GM21576 (cell line): ENCODE measurements around the gene MRPL21.
"Not testable (repeated sequence)": the region's sequence is repeated elsewhere in the genome, so short reads cannot be mapped to it uniquely, and the experiment has no call there.

Source experiments
- ATAC-seq: cut with Tn5 transposase; IDR thresholded peaks from one replicate; pipeline ENCODE4 v1.9.1; 2021; ENCODE audit warnings: mild to moderate bottlenecking, moderate library complexity; ENCODE audit not compliant: unreplicated experiment

Gene MRPL21

DNA sequence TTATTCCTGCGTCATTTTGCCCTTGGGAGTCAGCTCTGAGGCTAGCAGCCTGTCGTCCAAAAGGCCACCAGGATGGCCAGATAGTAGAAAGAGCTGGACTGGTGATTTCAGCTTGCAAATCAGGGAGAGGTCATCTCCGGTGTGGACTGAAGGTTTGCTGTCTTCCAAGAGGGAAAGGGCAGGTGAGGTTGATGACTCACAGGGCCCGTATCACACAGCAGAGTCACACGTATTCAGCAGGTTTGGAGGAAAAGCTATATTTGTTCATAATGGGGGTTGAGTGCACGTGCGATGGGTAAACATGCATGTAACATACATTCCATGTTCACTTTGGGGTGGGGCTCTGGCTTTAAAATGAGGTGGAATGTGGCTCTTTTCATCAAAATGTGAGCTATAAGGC lies 25.6 kb downstream of the MRPL21 start:
- no peak for ATAC-seq

DNA sequence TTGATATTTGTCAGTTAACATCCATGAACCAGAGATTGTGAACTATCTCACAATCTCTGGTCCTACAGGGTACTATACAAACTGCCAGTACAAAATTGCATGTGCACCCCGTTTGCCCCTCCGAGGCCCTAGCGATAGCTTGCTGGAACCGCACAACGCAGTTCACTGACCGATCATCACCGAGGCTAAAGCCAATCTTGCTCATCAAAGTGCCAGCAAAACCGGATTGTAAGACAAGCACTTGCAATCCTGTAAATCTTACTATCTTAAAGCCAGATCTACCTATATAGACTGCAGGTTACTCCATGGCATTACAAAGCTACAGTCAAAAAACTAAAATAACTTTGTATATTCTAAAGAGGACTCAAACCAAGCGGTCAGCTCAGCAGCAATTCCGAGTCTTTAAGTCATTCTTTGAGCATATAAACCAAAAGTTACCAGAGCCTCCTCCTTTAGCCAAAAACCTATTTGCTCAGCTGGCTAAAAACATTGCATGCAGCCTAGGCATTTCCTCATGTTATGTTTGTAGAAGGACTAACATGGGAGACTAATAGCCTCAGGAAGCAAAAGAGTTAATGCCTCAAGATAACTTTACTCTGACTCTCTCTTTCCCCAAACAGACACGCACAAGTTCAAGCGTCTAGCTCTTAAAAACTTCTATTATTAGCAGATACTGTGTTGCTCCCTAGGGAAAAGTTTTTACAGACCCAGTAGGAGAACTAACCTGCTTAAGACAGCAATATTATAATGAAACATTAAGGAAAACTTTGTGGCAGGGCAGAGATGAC lies 31.2 kb downstream of the MRPL21 start:
- no peak for ATAC-seq

DNA sequence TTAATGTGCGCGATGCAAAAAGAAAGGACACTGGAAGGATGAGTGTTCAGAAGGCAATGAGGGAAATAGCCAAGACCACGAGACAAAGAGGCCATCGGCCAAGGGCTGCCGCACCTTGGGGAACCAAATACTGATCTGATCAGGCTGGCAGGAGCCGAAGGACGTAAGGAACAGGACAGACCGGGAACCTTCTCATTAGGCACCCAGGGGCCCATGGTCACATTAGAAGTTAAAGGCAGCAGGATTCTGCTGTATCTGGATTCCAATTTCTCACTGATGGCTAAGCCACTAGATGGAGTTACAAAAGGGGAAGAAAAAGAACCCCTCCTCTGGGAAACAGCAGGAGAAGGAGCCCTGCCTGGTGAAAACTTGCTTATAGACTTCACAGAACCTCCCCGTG lies 33.2 kb downstream of the MRPL21 start:
- no peak for ATAC-seq

DNA sequence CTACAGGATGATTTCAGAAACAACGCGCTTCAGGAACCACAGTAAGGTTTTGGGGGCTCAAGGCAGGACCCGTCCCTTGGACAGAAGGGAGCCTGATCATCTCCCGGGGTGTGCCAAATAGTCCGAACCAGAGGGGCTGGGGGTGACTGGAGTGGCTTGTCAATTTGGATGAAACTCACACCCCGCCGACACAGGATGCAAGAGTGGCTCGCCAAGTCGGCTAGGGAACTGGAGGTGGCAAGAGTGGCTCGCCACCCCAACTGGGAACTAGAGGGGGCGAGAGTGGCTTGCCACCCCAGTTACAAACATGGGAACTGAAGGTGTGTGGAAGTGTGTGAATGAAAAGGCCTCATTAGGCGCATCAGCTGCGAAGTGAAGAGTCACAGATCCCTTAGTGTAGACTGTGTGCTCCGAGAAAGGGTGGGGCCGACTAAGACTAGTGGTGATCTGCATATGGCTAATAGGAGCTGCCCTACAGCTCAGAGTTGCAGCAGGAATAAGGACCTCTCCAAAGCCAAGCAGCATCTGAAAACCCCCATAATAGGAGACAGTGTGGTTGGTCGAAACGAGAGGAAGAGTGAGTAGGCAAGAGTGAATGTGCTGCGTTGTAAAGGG lies 35.3 kb downstream of the MRPL21 start:
- no peak for ATAC-seq

DNA sequence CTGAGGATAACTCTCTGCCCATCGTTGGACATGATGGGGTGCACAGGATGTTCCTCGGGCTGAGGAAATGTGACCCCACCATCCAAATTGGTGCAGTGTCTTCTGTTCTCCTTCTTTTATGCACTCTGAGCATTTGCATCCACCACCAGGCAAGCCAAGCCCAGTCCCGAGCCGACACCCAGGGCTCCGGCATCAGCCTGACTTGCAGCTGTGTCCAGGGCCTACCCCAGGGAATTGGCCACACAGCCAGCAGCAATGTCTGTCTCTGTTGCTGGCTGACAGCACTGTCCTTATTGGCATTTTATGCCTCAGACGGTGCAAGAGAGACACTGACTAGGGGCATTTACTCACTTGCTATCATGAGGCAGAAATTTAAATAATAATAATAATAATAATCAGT lies 36.6 kb downstream of the MRPL21 start:
- no peak for ATAC-seq

DNA sequence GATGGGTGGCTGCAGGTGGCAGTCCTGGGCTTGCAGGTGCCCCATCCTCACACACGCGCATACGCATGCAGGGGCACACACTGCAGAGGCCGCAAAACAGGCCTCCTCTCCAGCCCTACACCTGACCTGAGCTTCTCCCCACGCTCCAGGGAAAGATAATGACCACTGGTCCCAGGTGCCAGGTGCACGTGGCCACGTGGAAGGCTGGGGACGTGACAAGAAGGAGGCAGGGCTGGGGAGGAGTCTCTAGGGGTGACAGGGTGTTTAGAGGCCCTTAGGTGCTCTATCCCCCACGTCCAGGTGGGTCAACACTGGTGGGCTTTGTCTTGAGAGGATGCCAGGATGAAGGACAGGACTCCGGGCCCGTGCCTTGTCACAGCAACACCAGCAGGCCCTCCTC lies 38.4 kb downstream of the MRPL21 start:
- no peak for ATAC-seq

DNA sequence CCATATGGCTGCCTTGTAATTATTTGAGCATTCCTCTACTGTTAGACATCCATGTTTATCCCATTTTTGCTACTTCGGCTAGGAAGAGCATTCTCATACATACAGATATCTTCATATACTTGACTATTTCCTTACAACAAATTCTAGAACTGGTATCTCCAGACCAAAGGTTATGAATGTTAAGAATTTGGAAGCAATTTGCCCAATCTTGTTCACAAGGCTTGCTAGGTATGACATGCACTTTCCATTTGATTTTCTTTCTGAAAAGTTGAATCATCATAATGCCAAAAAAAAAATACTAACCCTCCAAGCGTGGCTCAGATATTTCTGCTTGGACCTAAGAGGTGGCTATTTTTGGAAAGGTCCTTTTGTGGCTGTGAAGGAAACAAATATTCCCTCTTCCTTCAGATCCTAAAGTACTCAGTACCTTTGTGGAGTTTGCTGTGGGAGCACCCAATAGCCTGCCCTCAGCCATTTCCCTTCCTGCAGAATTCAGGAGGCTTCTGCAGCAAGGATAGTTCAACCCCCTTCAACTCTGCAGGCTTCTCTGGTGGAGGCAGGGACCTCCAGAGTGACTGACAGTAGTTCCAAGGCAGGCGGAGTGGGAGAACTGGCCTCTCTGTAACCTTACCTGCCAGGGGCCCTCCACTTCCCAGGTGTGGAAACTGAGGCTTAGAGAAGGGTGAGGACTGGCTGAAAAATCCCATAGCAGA lies 39.9 kb downstream of the MRPL21 start:
- no peak for ATAC-seq

DNA sequence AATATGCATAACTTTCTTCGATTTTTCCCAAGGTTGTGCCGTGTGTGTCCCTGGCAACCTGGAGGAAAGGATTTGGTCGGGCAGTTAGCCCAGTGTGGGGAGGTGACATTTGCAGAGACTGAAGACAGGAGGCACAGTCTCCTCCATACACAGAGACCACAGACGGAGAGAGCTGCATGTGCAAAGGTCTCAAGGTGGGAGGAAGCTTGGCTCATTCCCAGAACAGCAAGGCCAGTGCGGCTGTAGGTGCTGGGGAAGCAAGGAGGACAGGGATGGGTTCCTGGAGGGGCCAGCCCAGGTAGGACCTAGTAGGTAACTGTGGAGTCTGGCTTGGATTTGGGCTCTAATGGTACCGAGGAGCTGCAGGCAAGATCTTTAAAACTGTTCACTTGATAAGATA lies 41.2 kb downstream of the MRPL21 start:
- no peak for ATAC-seq

DNA sequence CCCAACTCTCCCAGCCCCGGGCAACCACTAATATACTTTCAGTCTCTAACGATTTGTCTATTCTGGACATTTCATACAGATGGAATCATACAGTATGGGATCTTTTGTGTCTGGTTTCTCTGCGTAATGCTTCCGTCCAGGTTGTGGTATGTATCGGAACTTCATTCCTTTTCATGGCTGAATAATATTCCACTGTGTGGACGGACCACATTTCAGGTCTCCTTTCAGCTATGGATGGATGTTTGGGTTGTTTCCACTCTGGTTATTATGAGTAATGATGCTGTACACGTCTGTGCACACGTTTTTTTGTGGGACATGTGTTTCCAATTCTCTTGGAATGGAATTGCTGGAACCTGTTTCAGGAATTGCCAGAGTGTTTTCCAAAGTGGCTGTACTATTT lies 44.5 kb downstream of the MRPL21 start:
- ATAC-seq, result no peak

DNA sequence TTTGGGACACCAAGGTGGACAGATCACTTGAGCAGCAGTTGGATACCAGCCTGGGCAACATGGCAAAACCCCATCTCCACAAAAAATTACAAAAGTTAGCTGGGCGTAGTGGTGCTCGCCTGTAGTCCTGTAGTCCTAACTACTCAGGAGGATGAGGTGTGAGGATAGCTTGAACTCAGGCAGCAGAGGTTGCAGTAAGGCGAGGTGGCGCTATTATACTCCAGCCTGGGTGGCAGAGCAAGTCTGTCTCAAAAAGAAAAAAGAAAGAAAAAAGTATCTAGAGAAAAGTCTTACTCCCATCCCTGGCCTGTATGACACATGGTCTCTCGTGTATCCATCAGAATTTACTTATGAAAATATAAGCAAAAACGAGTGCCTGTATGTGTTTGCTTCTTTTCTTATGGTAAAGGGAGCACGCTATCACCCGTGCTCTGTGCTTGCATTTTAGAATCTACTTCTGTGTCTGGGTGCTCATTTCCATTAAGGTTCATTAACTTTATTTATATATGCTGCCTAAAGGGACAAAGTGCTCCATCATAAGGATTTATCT lies 46.5 kb downstream of the MRPL21 start:
- ATAC-seq, result no peak

DNA sequence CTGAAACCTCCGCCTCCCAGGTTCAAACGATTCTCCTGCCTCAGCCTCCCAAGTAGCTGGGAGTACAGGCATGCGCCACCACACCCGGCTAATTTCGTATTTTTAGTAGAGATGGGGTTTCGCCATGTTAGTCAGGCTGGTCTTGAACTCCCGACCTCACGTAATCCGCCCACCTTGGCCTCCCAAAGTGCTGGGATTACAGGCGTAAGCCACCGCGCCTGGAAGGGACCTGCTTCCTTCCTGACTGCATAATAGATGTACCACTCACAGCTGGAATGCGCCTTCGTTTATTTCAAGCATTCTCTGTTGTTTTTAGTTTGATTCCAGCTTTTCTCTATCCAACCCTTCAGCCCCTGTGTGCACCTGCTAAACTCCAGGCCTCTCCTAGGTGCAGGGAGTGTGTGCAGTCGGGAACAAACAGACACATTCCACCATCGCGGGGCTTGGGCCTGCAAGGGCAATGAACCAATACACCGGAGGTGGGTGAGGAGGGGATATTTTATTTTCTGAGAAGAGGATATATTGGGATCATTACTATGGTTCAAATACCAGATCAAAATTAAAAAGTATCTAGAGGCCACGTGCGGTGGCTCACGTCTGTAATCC lies 47.1 kb downstream of the MRPL21 start:
- not testable (repeated sequence) for ATAC-seq

DNA sequence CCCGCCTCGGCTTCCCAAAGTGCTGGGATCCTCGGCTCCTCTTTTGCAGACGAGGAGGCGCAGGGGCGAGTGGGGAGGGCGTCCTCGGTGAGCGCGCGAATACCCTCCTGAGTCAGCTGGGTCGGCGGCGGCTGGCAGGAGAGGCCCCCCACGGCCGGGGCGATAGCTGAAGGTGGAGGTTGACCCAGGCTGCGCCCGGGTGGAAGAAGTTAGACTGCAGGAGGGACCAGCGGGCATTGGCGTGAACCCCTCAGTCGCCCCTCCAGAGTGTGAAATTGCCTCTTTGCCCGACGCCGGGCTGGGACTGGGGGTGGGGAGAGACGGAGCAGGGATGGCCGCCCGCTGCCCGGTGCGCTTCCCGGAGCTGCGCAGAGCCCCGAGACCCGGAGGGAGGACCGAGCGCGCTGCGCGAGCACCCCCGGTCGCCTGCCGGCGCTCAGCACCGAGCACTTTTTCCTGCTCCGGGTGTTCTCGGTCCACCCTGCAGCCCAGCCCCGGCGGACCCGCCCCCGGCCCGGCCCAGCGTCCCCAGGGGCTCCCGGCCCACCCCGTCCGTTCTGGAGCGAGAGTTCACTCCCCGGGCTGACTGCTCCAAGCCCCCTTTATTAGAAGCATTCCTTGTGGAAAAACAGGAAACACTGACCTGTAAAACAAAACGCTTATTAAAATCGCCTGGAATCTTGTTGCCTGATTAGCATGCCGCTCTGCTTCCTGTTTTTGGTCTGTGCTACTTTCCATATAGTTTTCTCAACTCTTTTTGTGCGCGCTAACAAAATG lies 48.2 kb downstream of the MRPL21 start:
- no peak for ATAC-seq

DNA sequence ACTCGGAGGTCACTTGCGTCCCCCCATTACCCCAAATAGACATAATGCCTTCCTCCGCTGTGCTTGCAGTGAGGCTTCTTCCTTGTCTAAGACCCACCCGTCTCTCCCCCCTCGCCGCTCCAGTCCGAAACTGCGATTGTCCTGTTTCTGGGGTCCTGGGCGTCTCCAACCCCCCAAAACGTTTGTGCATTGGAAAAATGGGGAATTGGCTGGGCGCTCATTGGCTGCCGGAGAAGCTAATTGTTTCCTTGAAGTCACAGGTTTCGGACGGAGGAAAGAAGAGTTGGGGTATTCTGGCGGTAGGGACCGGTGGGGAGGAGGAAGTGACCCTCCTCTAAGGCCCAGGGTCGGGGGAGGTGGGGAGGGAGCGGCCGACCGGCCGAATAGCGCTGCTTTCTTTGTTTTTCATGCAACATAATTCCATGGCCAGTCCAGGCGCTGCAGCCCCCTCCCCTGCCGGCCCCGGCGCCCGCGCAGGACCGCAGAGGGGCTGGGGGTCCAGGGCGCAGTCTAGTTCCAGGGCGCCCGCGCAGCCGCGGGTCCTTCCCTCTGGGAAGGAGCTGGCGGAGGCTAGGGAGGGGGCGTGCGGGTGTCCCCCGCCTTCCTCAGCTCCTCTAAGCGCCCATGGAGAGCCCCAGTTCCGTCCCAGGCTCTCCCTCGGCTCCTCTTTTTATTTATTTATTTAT lies 49.2 kb downstream of the MRPL21 start:
- no peak for ATAC-seq

DNA sequence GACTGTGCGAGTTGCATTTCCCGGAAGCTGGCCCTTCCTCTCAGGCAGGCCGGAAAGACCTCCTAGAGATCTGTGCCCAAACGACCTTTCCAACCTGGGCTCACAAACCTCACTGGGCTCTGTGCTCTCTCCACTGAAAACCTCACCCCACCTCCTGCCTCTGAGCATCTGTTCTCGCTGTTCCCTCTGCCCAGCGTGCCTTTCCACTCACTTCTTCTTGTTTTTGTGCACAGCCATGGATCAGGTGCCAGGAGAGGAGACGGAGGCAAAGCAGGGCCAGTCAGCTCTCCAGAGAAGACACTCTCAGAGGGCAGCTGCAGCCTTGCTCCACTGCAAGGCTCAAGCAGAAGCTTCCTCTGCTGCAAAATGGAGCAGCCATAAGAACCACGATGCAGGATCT lies 51.0 kb downstream of the MRPL21 start:
- ATAC-seq, result no peak

DNA sequence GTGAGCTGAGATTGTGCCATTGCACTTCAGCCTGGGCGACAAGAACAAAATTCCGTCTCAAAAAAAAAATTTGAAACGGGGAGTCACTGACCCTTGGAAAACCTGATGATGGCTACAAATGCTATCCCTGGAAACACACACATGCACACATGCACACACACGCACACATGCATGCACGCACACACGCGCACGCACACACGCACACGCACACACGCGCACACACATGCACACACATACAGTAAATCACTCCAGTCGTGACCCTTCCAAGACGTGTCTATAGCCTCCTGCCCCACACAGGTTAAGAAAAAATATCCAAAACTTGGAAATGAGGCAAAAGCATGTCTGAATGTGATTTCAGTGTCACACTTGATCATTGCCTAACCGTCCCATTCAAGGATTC lies 55.2 kb downstream of the MRPL21 start:
- no peak for ATAC-seq

DNA sequence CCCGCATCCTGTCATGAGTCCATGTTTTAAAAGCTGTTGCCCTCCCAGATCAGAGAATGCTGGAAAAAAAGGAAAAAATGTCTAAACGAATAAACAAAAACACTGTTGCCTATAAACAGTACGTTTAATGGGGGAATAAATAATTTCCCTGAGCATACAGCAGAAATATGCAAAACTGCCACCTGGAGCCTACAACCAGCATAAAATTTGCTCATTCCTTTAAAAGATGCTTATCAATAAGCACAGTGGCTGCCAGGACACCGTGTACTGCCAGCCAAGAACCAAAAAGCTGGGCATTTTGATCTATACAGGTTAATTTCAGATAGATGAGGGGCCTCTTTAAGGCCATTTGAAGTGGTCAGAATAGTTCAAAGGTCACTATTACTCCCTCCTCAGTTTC lies 56.2 kb downstream of the MRPL21 start:
- ATAC-seq, result no peak

DNA sequence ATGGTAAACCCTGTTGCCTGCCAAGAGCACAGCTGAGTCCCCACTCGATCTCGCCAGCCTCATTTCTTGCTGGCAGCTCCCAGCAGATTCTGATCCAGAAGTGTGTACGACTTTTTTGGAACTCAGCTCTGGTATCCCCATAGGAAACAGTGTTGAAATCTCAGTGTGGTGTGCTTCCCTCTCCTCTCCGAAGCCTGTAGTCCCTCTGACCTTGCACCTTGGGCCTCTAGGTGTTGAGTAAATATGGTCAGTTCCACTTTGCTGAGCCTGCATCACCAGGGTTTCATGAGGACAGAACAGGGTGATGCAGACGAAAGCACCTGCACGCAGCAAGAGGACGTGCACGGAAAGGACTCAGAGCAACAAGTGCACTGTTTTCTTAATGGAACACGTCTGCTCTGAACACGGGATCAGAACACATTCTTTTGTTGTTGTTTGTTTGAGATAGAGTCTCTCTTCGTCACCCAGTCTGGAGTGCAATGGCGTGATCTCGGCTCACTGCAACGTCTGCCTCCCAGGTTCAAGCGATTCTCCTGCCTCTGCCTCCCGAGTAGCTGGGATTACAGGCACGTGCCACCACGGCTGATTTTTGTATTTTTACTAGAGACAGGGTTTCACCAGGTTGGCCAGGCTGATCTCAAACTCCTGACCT lies 58.2 kb downstream of the MRPL21 start:
- no peak for ATAC-seq

DNA sequence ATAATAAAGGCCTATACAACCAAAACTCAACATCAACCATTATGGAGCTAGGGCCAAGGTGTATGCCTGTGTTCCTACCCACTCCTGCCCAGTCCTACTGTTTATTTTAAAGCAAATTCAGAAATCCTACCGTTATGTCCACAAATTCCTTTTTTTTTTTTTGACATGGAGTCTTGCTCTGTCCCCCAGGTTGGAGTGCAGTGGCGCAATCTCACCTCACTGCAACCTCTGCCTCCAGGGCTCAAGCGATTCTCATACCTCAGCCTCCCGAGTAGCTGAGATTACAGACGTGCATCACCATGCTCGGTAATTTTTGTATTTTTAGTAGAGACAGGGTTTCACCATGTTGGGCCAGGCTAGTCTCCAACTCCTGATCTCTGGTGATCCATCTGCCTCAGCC lies 58.8 kb downstream of the MRPL21 start:
- ATAC-seq, result no peak

DNA sequence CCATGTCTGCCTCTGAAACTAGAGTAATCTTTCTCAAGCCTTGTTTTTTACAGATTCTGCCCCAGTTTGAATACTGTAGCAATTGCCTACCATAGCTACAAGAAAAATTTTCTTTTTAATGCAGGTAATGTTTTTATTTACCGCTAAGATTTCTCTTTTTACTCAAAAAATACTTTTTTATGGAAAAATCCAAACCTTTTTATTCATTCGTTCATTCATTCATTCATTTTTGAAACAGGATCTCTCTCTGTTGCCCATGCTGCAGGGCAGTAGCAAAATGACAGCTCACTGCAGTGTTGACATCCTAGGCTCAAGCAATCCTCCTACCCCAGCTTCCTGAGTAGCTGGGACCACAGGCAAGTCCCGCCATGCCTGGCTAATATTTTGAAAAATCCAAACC lies 59.3 kb downstream of the MRPL21 start:
- ATAC-seq, result no peak
